NCI-H345 treated with DMSO at 0.1 percent for 48 hours (cell line): ENCODE measurements around the gene RASA4B.
"Not testable (repeated sequence)": the region's sequence is repeated elsewhere in the genome, so short reads cannot be mapped to it uniquely, and the experiment has no call there.

ENCODE experiments used
- DNase-seq: peaks from one replicate; lab custom pipeline; 2025; ENCODE audit not compliant: unreplicated experiment; lab: John Stamatoyannopoulos, UW

Gene RASA4B

GRCh38 chr7:102511860-102512522, 5.6 kb downstream of the RASA4B start:
- not testable (repeated sequence) for DNase-seq

GRCh38 chr7:102510575-102510974, 7.0 kb downstream of the RASA4B start:
- DNase-seq, result not testable (repeated sequence)

GRCh38 chr7:102507410-102508088, 10.0 kb downstream of the RASA4B start:
- not testable (repeated sequence) for DNase-seq

- not testable (repeated sequence) for DNase-seq
Observed at GRCh38 chr7:102505298-102506185, 12.0 kb downstream of the RASA4B start.

GRCh38 chr7:102503141-102503540, 14.4 kb downstream of the RASA4B start:
- not testable (repeated sequence) for DNase-seq

GRCh38 chr7:102498321-102498720, 19.3 kb downstream of the RASA4B start:
- DNase-seq, result not testable (repeated sequence)

- not testable (repeated sequence) for DNase-seq
Observed at GRCh38 chr7:102497308-102497707, 20.3 kb downstream of the RASA4B start.

- not testable (repeated sequence) for DNase-seq
Observed at GRCh38 chr7:102496861-102497260, 20.7 kb downstream of the RASA4B start.

GRCh38 chr7:102494473-102495149, 23.0 kb downstream of the RASA4B start:
- not testable (repeated sequence) for DNase-seq

- DNase-seq, result not testable (repeated sequence)
Observed at GRCh38 chr7:102494026-102494425, 23.6 kb downstream of the RASA4B start.

GRCh38 chr7:102493220-102493935, 24.2 kb downstream of the RASA4B start:
- not testable (repeated sequence) for DNase-seq

- DNase-seq, result not testable (repeated sequence)
Observed at GRCh38 chr7:102490529-102491075, 27.0 kb downstream of the RASA4B start.

GRCh38 chr7:102484317-102484716, 33.3 kb downstream of the RASA4B start:
- DNase-seq, result not testable (repeated sequence)

GRCh38 chr7:102481962-102482361, 35.6 kb downstream of the RASA4B start:
- DNase-seq, result not testable (repeated sequence)

GRCh38 chr7:102479982-102480637, 37.5 kb downstream of the RASA4B start:
- not testable (repeated sequence) for DNase-seq

GRCh38 chr7:102479209-102479584, 38.4 kb downstream of the RASA4B start:
- DNase-seq, result not testable (repeated sequence)

- DNase-seq, result not testable (repeated sequence)
Observed at GRCh38 chr7:102478314-102479208, 39.0 kb downstream of the RASA4B start, which contains the start of gene POLR2J. POLR2J (minus strand) TSS chr7:102478922; CDS start chr7:102478860, 62 bp downstream.

- not testable (repeated sequence) for DNase-seq
Observed at GRCh38 chr7:102474736-102475435, 42.7 kb downstream of the RASA4B start.
